GM19099 (cell line): ENCODE results near the gene MYOC.

ENCODE experiments used
- POLR2A ChIP-seq: IDR thresholded peaks from 3 replicates; pipeline ENCODE4 v1.6.1; 2011; ENCODE audit warnings: low read depth; ENCODE audit not compliant: insufficient read length; ENCODE audit errors: extremely low read depth

The MYOC gene

GRCh38 chr1:171652234-171652822, at the start of gene MYOC:
Gene MYOC (minus strand): TSS chr1:171652688. CDS start chr1:171652611, 77 bp downstream.
- no peak for TF ChIP-seq POLR2A

- no peak for TF ChIP-seq POLR2A
These were observed 47.0 kb upstream of the MYOC start for GRCh38 chr1:171699531-171699930.

DNA sequence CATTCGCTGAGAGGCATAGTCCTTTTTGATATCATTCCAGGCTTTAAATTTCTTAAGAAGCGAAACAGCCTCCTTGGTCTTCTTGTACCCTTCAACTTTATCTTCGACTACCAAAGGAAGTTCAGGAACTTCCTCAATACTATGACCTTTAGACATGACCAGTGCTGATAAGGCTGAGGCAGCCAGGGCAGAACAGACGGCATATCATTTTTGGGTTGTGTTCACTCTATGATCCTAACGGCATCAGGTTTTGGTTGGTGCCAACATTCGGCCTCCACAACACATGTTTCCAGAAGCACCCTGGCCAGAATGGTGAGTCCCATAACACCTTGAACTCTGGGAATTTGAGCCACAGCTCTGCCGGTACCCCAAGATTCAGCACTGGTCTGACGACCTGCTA, 31.4 kb upstream of the MYOC start:
- no peak for TF ChIP-seq POLR2A

DNA sequence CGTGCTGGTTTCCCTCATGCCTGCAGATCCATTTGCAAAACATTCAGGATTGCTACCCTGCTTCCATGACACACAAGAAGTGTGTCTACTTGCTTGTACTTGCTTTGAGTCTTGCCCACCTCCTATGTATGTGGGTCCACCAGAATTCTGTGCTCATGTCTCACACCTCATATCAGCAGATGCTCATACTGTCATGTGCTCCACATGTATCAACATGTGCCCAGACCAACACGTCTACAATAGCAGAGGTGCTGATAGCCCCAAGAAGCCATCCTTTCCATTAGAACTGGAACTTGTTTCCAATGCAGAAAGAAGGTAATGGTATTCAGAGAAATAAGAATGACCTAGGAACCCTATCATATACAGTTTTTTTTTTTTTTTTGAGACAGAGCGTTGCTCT, 27.9 kb upstream of the MYOC start:
- TF ChIP-seq POLR2A, result no peak

DNA sequence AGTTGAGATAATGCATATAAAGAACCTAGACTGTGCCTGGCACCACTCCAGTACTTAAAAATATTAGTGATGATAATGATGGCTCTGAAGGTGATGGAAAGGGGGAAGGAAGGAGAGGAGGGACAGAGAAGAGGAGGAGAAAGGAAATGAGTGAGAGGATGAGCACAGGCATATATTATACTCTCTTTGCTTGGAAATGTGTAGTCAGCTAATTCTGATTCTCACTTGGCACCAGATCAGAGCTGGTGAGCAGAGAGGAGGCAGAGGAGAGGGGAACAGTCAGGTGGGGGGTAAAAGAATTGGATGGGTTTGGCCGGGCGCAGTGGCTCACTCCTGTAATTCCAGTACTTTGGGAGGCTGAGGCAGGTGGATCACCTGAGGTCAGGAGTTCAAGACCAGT, 24.3 kb upstream of the MYOC start:
- no peak for TF ChIP-seq POLR2A

DNA sequence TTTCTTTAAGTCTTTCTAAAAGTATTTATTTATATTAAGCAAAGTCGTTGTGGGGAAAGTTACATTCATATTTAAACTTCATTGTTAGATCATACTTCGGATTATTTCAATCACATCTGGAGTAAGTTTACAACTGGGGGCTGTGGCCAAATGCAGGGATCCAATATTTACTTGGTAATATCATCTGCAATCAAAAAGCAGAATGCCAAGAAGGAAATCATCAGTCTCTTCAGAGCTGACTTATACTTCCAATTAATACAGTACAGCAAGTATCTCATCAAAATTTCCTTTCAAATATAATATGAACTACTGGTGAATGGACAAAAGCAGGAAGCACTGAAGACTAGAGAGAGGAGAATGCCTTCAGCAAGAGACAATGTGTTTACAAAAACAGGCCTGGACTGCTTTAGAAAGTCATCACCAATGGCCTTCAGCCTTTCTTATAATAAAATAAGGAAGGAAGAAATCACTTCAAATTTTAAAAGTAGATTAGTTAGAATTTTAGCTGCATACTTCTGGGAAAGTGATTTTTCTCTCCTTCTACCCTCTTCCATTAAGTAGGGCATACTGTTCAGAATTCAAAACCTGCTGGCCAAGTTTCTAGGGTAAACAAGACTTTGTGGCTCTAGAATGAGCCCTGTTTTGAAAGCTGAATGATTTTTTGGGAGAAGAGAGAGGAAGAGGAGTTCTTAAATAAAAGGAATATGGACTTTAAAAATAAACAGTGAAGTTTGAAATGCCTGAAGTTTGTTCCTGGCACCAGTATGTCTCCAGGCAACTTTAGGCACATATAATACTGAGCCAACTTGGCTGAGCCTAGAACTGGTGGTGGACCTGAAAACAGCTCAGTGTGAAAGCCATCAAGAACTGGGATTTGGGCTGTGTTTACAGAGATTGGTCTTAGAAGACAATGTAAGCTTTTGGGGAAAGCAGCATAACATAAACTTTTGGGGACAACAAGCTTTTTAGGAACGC, 22.2 kb upstream of the MYOC start:
- TF ChIP-seq POLR2A, result no peak

DNA sequence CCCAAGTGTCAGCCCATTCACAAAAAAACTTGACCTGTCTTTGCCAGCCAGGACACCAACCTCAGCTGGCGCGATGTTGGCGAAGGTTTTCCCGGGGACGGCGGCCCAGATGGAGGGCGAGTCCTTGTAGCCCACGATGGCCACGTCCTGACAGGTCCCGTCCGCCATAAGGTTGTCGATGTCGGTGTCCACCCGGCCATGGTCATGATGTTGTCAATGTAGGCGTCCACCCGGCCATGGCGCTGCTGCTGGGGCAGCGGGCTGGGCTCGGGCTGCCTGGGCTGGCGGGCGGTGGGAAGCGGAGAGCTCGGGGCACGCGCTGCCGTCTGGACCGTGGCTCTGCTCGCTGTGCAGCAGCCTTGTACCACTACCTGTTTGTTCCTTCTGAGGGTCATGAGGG, 18.3 kb upstream of the MYOC start:
- no peak for TF ChIP-seq POLR2A

DNA sequence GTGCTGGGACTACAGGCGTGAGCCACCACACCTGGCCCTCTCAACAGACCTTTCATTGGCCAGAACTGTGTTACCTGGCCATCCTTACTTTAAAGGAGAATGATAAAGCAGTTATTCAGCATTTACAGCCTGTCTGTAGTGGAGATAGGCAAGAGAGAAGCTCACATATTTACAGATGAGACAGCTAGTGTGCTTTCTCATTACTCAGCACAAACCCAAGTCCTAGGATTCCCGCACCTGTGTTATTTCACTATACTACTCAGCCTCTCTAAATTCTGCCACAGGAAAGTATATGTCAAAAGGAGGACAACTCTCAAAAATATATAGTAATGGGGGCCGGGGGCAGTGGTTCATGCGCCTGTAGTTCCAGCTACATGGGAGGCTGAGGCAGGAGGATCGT, 15.9 kb upstream of the MYOC start:
- no peak for TF ChIP-seq POLR2A

DNA sequence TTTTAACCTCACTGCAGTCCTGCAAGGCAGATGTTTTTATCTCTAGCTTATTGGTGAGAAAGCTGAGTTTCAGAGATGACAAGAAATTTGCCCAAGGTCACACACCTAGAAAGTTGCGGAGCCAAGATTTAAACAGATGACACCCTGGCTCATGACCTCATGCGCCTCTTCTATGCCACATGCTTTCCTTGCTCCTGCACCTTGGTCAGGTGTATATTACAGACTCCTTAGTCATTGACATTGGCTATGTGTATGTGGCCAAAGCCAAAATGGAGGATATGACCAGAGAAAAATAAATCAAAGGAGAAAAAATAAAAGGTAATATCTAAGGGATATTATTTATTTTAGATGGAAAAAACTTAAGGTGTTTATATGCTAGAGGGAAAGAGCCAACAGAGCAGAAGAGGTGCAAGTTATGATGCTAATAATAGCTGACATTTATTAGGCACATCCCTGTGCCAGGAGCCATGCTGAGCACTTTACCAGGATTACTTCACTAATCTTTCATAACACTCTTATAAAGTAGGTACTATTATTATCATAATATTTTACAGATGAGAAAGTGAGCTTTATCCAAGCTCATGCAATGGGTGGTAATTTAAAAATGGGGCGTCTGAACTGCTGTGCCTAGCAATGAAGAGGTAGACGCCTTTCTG, 13.8 kb upstream of the MYOC start:
- no peak for TF ChIP-seq POLR2A

DNA sequence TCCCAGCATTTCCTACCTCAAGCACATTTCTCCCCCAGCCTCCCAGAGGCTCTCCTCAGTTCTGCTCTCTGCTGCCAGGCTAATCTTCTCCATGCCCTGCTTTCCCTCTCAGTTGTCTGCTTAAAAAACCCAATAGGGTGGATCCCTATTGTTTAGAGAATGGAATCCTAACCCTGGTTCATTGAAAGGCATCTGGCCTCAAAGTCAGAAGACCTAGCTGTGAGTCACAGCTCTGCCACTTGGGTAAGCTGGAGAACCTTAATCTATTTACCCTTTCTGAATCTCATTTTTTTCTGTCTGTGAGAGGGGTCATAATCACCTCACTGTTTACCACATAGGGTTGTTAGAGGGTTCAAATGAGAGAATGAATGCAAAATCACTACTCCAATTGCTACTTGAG, 12.5 kb upstream of the MYOC start:
- TF ChIP-seq POLR2A, result no peak

DNA sequence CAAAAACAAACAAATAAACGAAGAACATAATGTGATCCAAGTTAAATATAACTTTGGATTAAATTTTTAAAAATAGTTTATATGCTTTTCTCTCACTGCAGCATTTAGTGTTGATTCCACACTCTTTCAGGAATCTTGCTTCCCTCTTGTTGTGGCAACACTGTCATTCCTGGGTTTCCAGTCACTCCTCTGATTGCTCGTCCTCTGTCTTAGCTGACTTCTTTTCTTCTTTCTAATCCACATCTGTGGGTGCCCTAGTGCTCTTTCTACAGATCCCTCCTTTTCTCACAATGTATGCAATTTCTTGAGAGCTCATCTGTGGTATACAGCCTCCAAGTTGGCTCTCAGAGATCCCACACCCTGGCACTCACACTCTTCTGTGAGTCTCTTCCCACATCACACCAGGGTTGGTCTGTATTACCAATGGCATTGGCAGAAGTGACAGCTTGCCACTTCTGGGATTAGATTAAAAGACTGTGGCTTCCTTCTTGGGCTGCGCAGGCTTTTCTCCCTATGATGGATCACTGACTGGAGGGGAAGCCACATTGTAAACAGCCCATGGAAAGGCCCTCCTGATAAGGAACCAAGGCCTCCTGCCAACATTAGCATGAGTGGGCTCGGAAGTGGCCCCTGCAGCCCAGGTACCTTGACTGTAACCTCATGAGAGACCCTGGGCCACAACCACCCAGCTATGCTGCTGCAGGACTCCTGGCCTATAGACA, 11.5 kb upstream of the MYOC start:
- TF ChIP-seq POLR2A, result no peak

DNA sequence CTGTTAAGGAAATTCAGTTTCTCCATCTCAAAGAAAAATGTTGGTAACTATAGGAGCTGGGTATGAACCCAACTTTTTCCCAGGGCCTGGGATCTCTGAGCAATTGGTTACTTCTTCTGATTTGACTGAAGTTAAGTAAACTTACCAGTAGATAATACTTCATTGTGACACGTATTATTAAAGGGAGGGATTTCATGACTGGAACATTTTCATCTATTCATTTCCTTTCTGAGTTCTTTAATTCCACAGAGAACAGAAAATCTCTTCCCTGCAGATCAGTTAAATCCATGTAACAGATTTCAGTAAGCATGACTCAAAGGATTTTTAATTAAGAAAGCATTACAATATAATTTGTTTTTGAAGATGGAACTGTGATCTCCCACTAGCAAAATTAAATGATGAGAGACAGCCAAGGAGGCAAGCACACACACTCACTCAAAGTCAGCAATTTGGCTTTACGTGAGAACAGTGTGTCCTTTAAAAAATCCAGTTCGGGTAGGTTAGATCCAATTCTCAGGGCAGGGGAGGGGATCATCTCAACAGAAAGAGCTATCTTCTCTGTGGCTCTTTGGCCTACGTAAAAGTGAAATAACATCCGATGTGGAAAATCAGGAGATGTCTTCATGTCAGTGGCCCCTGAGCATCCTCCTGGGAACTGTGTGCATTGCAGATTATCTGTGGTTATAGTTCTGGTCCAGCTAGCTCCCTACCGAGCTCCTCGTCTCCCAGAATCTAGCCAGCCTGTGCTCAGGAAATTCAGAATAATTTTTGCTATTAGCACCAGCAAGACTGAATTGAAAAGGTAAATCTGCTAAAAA, 10.8 kb upstream of the MYOC start:
- no peak for TF ChIP-seq POLR2A

DNA sequence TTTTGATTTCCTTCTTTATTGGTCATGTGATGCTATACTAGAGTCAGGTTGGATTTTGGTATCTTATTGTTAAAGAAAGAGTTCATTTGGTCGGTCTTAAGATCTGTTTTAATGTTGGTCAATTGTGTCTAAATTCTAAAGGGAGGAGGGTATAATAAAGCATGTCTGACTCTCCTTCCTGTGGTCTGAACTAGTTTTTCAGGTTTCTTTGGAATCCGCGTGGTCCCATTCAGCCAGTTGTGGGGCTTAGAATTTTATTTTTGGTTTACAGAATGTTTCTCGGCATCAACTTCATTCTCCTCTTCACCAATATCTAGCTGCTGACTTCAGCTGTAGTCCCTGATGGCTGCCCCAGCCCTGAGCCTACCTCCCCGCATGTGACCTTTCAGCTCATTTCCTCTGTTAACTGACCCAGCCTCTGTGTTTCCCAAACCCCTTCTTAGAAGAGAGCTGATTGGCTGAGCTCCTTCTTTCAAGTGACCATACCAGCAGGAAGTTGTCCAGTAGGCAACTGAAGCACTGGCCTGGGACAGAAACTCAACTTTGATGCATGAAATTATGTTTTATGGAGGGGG, 8.7 kb upstream of the MYOC start:
- no peak for TF ChIP-seq POLR2A

GRCh38 chr1:171655746-171656116, 3.2 kb upstream of the MYOC start:
- no peak for TF ChIP-seq POLR2A
